Activated CD8-positive, alpha-beta memory T cell treated with anti-CD3 and anti-CD28 coated beads, Interleukin-2, amount 10 ng/mL, durations not matched to agents 7 days and 5 days (primary cell): ENCODE measurements around the gene SPEG. TPM values are rescaled to one million over a fixed set of nuclear protein-coding genes. Genes with fewer than 3 reads are reported as not detected.

Experiments used
- ATAC-seq: fragments of 150-1000 bp; cut with Tn5 transposase; one replicate; pipeline ENCODE4 v1.10.0; 2021; ENCODE audit warnings: moderate library complexity
- CTCF ChIA-PET: fragments of 350-600 bp; sonication (Branson Sonifier 250); formaldehyde crosslinking; loops from one replicate; lab custom pipeline; 2021; ENCODE audit warnings: antibody characterized with exemption; lab: Charles Lee
- DNase-seq: peaks from one replicate; pipeline ENCODE4 v3.0.0-alpha.2; 2020
- H3K27ac Mint-ChIP-seq: one replicate; pipeline ENCODE4 v1.8.0; 2021; ENCODE audit warnings: mild to moderate bottlenecking, mixed read lengths
- H3K27me3 Mint-ChIP-seq: one replicate; pipeline ENCODE4 v1.8.0; 2021; ENCODE audit warnings: mixed read lengths
- H3K36me3 Mint-ChIP-seq: one replicate; pipeline ENCODE4 v1.8.0; 2021; ENCODE audit warnings: mild to moderate bottlenecking, mixed read lengths
- H3K4me1 Mint-ChIP-seq: one replicate; pipeline ENCODE4 v1.8.0; 2021; ENCODE audit warnings: mixed read lengths
- H3K4me3 Mint-ChIP-seq: one replicate; pipeline ENCODE4 v1.8.0; 2021; ENCODE audit warnings: mild to moderate bottlenecking, moderate library complexity, mixed read lengths
- H3K9me3 Mint-ChIP-seq: one replicate; pipeline ENCODE4 v1.8.0; 2022; ENCODE audit warnings: low read depth, mixed read lengths
- total RNA-seq, 2 experiments: library from RNA; stranded (reverse); gene quantifications; one replicate each; pipeline ENCODE4 v1.2.3, GENCODE V29; 2021

The SPEG gene
- total RNA-seq, 2 experiments from 2014 or later = 0.52 to 1.3 TPM

- ATAC-seq (no peak), DNase-seq (no peak)
- Mint-ChIP-seq H3K27me3 (no peaks in the 10 kb centered on the region), H3K4me1 (no peaks in the 10 kb centered on the region), H3K27ac (no peak overlapping the region), H3K9me3 (no peaks in the 10 kb centered on the region), H3K4me3 (no peak overlapping the region), H3K36me3 (no peaks in the 10 kb centered on the region)
- CTCF ChIA-PET = interaction anchor here (0.7 to 0.8 kb wide), 2 partner anchors 9 to 28 kb away, joined by 3 read pairs; a partner anchor contains a TSS
These were observed 33.1 kb downstream of the SPEG start for GRCh38 chr2:219467736-219468075.

GRCh38 chr2:219468410-219469185 is 34.0 kb downstream of the SPEG start:
- Mint-ChIP-seq H3K4me3 (no peak overlapping the region), H3K27ac (no peak overlapping the region), H3K27me3 (no peaks in the 10 kb centered on the region), H3K4me1 (no peaks in the 10 kb centered on the region), H3K9me3 (no peaks in the 10 kb centered on the region), H3K36me3 (no peaks in the 10 kb centered on the region)
- CTCF ChIA-PET = interaction anchor here (0.8 kb wide), 1 partner anchor 8 kb away, joined by 3 read pairs; no protein-coding TSS in a partner anchor
- no peak for ATAC-seq
- no peak for DNase-seq

GRCh38 chr2:219469186-219469724 is 34.6 kb downstream of the SPEG start:
- H3K36me3 Mint-ChIP-seq = no peaks in the 10 kb centered on the region
- DNase-seq (no peak), ATAC-seq (no peak)
- no peaks in the 10 kb centered on the region for H3K4me1 Mint-ChIP-seq
- no peak overlapping the region for H3K27ac Mint-ChIP-seq
- H3K27me3 Mint-ChIP-seq = no peaks in the 10 kb centered on the region
- no peaks in the 10 kb centered on the region for H3K9me3 Mint-ChIP-seq
- no peak overlapping the region for H3K4me3 Mint-ChIP-seq
- CTCF ChIA-PET = interaction anchor here (1.9 kb wide), 1 partner anchor 61 kb away, joined by 9 read pairs; no protein-coding TSS in a partner anchor

DNA sequence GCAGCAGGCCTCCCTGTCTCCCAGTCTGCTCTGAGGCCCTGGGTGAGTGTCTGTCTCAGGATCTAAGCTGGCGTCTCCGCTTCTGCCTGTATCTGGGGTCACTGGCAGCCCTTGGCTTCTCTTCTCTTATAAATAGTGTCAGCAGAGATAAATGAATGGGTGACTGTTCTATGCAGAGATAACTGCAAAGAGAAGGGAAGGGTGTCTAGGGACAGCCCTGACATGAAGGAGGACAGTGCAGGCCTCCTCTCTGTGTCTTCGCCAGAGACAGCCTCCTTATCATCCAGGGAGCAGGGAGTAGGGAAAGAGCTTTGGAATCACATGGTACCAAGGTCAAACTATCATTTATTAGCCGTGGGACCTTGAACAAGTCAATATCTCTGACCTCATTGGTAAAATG is 35.8 kb downstream of the SPEG start:
- CTCF ChIA-PET = interaction anchor here (0.5 to 1.9 kb wide), 3 partner anchors 12 to 368 kb away, joined by 3 to 9 read pairs (median 5); no protein-coding TSS in a partner anchor
- Mint-ChIP-seq H3K4me3 (no peak overlapping the region), H3K4me1 (no peaks in the 10 kb centered on the region), H3K27ac (no peak overlapping the region), H3K36me3 (no peaks in the 10 kb centered on the region), H3K27me3 (no peaks in the 10 kb centered on the region), H3K9me3 (no peaks in the 10 kb centered on the region)
- ATAC-seq (no peak), DNase-seq (no peak)

DNA sequence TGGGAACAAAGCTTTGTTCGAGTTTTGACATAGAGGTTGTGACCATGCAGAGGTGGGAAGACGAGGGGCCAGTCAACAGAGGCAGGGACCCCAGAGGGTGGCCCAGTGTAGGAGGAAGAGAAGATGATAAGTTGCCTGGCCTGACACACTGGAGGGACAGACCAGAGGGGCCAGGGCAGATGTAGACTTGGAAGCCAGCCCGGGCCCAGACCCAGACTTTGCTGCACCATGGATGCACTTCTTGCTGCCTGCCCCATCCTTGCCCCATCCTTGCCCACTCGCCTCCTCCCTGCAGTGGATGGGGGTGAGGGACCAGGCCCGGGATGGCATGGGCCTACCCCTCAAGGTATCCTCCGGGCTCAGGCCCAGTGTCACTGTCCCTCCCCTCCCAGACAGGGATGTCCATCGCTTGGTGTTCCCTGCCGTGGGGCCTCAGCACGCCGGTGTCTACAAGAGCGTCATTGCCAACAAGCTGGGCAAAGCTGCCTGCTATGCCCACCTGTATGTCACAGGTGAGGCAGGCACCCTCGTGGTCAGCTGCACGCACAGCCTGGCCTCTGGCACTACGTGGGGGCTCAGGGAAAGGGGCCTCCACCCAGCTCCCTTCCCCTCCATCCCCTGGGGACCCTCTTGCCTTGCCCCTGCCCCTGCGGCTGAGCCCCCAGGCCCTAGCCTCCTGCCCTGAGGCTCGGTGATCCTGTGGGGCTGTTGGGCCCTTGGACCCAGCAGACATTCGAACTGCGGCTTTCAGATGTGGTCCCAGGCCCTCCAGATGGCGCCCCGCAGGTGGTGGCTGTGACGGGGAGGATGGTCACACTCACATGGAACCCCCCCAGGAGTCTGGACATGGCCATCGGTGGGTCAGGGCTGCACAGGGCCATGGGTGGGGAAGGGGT is 37.1 kb downstream of the SPEG start:
- H3K4me3 Mint-ChIP-seq = no peak overlapping the region
- H3K36me3 Mint-ChIP-seq = no peaks in the 10 kb centered on the region
- no peaks in the 10 kb centered on the region for H3K27me3 Mint-ChIP-seq
- H3K27ac Mint-ChIP-seq = no peak overlapping the region
- ATAC-seq (no peak), DNase-seq (no peak)
- no peaks in the 10 kb centered on the region for H3K4me1 Mint-ChIP-seq
- no peaks in the 10 kb centered on the region for H3K9me3 Mint-ChIP-seq
- CTCF ChIA-PET = interaction anchor here (1.5 to 1.9 kb wide), 2 partner anchors 58 to 69 kb away, joined by 3 to 9 read pairs; no protein-coding TSS in a partner anchor

DNA sequence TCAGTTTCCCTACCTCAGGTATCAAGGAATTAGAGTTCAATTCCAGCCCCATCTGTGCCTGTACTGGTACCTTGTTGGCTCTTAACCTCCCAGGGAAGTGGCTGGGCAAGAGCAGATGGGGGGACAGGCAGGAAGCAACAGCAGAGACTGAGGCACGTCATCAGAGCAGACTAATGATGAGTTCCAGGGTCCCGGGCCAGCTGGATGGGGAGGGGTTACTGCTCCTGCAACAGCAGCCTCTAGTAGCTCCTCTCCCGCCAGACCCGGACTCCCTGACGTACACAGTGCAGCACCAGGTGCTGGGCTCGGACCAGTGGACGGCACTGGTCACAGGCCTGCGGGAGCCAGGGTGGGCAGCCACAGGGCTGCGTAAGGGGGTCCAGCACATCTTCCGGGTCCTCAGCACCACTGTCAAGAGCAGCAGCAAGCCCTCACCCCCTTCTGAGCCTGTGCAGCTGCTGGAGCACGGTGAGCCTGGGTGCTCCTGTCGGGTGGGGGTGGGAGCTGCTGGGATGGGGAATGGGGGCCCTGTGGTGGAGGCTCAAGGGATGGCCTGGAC is 38.1 kb downstream of the SPEG start:
- no peak overlapping the region for H3K4me3 Mint-ChIP-seq
- no peaks in the 10 kb centered on the region for H3K27me3 Mint-ChIP-seq
- no peak for DNase-seq
- CTCF ChIA-PET = interaction anchor here (1.5 kb wide), 1 partner anchor 68 kb away, joined by 3 read pairs; no protein-coding TSS in a partner anchor
- no peak for ATAC-seq
- H3K4me1 Mint-ChIP-seq = no peaks in the 10 kb centered on the region
- no peaks in the 10 kb centered on the region for H3K36me3 Mint-ChIP-seq
- no peaks in the 10 kb centered on the region for H3K9me3 Mint-ChIP-seq
- no peak overlapping the region for H3K27ac Mint-ChIP-seq

DNA sequence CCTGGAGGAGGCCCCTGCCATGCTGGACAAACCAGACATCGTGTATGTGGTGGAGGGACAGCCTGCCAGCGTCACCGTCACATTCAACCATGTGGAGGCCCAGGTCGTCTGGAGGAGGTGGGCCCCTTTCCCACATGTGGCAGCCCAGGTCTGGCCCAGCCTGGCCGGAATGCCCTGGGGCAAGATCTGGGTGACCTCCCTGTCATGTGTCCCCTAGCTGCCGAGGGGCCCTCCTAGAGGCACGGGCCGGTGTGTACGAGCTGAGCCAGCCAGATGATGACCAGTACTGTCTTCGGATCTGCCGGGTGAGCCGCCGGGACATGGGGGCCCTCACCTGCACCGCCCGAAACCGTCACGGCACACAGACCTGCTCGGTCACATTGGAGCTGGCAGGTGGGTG is 38.9 kb downstream of the SPEG start:
- CTCF ChIA-PET = interaction anchor here (1.3 to 6.2 kb wide), 2 partner anchors 9 to 57 kb away, joined by 3 to 40 read pairs; no protein-coding TSS in a partner anchor
- H3K4me1 Mint-ChIP-seq = no peaks in the 10 kb centered on the region
- DNase-seq (no peak), ATAC-seq (no peak)
- H3K9me3 Mint-ChIP-seq = no peaks in the 10 kb centered on the region
- H3K36me3 Mint-ChIP-seq = no peaks in the 10 kb centered on the region
- no peaks in the 10 kb centered on the region for H3K27me3 Mint-ChIP-seq
- no peak overlapping the region for H3K4me3 Mint-ChIP-seq
- H3K27ac Mint-ChIP-seq = no peak overlapping the region

GRCh38 chr2:219474285-219475060 is 39.8 kb downstream of the SPEG start:
- CTCF ChIA-PET = interaction anchor here (0.7 to 6.2 kb wide), 5 partner anchors 10 to 85 kb away, joined by 3 to 40 read pairs (median 3); a partner anchor contains a TSS
- Mint-ChIP-seq H3K4me3 (no peak overlapping the region), H3K27me3 (no peaks in the 10 kb centered on the region), H3K9me3 (no peaks in the 10 kb centered on the region), H3K36me3 (no peaks in the 10 kb centered on the region), H3K4me1 (no peaks in the 10 kb centered on the region), H3K27ac (no peak overlapping the region)
- ATAC-seq (no peak), DNase-seq (no peak)

GRCh38 chr2:219475278-219475677 is 40.6 kb downstream of the SPEG start:
- Mint-ChIP-seq H3K27ac (no peak overlapping the region), H3K4me3 (no peak overlapping the region), H3K4me1 (no peaks in the 10 kb centered on the region), H3K9me3 (no peaks in the 10 kb centered on the region), H3K36me3 (no peaks in the 10 kb centered on the region), H3K27me3 (no peaks in the 10 kb centered on the region)
- DNase-seq (no peak), ATAC-seq (no peak)
- CTCF ChIA-PET = interaction anchor here (4.1 to 6.2 kb wide), 2 partner anchors 20 to 55 kb away, joined by 14 to 40 read pairs; a partner anchor contains a TSS

DNA sequence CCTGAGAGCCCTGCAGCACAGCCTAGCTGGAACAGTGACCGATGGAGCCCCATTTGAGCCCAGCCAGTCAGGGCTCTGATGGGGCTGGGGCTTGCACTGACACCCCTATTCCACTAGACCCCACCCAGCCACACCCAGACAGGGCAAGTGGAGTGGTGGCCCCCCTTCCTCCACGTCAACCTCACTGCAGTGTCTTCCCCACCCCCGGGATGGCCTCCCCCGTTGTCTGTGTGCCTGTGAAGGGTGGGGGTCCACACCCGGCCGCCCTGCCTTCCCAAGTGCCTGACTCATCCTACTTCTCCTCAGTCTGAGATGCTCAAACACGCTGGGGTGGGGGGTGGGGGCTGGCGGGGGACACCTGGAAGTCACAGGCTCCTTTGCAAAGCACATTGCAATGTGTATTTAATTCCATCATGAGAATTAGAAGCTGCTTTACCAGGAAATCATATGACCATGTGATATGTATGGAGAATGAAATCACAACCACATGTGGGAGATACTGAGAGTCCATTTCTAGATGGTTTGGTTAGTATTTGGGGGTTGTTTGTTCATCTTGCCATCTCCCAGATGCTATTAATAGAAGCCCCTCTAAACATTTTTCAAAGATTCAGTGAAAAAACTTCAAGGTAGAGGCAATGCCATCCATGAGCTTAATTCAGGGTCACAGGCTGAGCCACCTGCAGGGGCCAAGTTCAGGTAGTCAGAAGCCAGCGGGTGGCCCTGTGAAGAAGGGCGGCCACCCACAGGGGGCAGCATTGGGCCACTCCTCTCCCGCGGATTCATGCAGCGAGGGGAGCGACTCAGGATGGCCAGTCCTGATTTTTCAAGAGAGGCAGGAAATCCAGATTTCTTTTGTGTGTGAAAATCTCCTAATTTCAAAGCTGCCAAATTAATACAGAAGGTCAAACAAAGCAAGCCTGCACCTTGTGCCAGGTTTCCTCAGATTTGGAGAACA is 41.3 kb downstream of the SPEG start:
- no peak overlapping the region for H3K4me3 Mint-ChIP-seq
- peak; percentile 70 for DNase-seq
- H3K9me3 Mint-ChIP-seq = no peaks in the 10 kb centered on the region
- H3K4me1 Mint-ChIP-seq = no peaks in the 10 kb centered on the region
- peak; percentile 77 for ATAC-seq
- CTCF ChIA-PET = interaction anchor here (0.8 to 6.2 kb wide), 9 partner anchors 8 to 131 kb away, joined by 3 to 40 read pairs (median 4); a partner anchor contains a TSS
- no peaks in the 10 kb centered on the region for H3K36me3 Mint-ChIP-seq
- no peak overlapping the region for H3K27ac Mint-ChIP-seq
- no peaks in the 10 kb centered on the region for H3K27me3 Mint-ChIP-seq

GRCh38 chr2:219476652-219477151 is 42.1 kb downstream of the SPEG start:
- Mint-ChIP-seq H3K27me3 (peaks cover 3% of the 10 kb centered on the region), H3K9me3 (no peaks in the 10 kb centered on the region), H3K27ac (no peak overlapping the region), H3K4me1 (no peaks in the 10 kb centered on the region), H3K4me3 (no peak overlapping the region), H3K36me3 (no peaks in the 10 kb centered on the region)
- DNase-seq = no peak
- CTCF ChIA-PET = interaction anchor here (0.8 to 6.2 kb wide), 8 partner anchors 9 to 131 kb away, joined by 3 to 40 read pairs (median 6); a partner anchor contains a TSS
- no peak for ATAC-seq
